ENCODE data around the gene ZNHIT3.

Gene ZNHIT3

DNA sequence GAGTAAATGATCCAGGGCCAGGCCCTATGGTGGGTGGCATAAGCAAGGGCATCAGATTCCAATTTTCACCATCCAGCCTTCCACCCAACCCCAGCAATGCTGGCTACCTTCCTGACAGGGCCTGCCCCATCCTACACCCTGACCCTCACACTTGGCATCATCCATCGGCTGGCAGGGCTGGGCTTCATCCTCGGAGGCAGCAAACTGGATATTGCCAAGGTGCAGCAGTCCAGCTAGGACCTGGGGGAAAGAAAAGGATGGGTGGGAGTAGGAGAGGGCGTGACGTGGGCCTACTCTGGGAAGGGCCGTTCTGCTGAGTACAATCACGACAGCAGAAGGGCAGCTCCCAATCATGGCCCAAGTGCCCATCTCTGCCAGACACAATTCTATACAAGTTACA is 24.7 kb downstream of the ZNHIT3 start:
- no peak for DNase-seq (ENCODE audit: low read depth, low spot score)

DNA sequence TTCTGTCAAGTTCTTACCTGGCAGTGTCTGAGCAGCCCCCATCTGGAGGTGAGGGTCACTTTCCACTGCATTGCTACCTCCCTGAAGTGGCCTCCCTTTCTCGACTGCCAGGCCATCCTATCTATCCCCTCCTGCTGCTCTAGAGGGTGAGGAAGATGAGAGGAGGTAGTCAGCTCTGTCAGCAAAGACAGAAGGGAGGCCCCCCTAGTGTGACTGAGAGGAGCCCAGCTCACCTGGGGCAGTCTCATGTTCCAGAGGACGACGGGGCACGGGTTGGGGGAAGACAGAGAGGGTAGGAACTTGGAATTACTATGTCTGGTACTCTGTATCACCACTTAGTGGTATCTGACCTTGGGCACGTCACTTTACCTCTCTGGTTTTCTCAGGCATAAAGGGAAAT is 26.2 kb downstream of the ZNHIT3 start:
- DNase-seq (ENCODE audit: low read depth, low spot score), result no peak

DNA sequence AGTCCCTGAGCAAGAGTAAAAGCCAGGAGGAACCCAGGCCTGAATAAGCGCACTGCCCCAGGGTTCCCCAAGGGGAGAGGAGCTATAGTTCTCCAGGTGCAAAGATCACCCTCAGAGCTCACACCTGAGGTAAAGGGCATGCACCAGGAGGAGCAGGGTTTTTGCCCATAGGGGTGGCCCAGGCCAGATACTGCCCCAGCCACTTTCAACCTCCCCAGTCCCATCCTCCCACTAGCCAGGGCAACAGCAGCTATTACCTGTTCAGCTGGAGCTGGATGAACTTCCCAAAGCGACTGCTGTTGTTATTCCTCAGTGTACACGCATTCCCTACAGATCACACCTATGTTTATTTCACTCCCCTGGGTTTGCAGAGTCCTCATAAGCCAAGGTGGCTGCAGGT is 28.4 kb downstream of the ZNHIT3 start:
- no peak for DNase-seq (ENCODE audit: low read depth, low spot score)

DNA sequence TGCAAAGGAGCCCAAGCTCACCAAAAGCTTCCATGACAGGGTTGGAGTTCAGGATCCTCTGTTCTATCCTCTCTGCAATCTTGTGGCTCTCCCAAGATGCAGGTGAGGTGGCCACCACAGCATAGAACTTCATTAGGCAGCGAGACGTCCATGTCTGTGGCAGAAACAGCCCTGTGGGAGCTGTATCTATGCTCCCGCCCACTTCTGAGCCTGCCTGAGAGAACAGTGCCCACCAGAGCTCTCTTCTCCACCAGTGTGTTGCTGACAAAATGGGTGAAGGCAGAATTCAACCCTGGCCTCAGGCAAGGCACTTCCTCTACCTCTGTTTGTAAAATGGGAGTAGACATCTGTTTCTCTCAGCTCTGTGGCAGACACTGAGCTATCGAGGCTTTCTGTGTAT is 29.4 kb downstream of the ZNHIT3 start:
- no peak for DNase-seq (ENCODE audit: low read depth, low spot score)

DNA sequence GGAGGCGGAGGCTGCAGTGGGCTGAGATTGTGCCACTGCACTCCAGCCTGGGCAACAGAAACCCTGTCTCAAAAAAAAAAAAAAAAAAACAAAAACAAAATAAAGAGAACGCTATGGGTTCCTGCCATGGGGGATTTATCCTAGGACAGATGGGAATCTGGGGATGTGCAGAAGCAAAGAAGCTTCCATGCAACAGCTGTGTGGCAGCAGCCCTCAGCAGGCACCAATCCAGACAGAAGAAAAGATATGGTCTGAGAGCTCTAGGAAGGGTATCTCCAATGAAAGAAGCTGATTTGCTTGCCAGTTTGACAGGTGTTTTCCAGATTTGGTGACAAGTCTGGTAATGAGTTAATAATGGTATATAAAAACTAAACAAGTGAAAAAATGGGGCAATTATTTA is 36.6 kb downstream of the ZNHIT3 start:
- DNase-seq (ENCODE audit: low read depth, low spot score), result no peak

DNA sequence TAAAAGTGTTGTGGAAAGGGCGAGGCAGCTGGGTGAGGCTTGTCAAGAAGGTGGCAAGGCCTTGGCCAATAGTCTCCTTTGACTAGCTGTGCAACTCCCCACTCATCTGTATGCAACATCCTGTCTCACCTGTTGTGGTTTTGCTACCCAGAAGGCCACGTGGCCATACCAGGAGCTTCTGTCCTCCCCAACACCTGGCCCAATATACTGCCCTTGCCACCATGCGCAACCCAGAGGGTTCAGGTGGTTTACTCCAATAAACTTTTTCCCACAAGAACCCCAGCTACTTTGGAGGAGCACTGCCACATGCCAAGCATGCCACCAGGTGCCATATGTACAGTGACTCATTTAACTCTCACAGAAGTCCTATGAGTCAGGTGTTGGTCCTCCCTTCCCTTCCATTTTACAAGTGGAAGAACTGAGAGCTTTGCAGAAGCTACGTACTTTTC is 38.0 kb downstream of the ZNHIT3 start:
- DNase-seq (ENCODE audit: low read depth, low spot score), result no peak

DNA sequence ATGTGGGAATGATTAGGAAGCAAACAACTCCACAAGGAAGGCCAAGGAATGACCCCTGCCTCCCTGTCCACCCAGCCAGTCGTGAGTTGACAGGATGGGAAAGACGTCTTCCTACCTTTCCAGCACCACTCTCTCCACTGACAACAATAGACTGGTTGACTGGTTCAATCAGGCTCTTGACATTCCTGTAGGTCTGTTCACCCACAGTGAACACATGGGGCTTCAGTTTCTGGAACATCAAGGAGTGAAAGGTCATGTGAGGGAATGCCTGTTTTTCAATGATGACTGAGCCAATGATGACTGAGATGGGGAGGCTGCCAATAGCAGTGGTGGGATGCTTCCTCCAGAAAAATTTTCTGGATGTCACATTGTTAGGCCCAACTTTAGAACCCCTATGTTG is 38.6 kb downstream of the ZNHIT3 start:
- no peak for DNase-seq (ENCODE audit: low read depth, low spot score)

DNA sequence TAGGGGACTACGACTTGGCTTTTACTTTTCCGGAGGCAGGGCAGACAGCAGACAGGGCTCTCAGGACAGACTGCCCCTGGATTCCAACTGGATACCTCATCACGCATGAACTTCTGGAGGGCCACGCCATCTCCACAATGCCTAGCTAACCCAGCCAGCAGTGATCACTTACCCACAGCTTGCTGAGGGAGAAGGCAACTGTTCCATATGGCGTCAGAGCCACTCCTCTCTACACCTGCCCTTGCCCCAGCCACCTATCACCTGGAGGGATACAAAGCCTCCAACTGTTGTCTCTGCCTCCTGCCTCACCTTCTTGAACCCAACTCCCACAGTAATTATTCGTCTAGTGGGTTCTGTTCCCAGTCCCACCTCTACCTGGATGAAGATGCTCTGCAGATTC is 39.4 kb downstream of the ZNHIT3 start:
- DNase-seq (ENCODE audit: low read depth, low spot score), result no peak

DNA sequence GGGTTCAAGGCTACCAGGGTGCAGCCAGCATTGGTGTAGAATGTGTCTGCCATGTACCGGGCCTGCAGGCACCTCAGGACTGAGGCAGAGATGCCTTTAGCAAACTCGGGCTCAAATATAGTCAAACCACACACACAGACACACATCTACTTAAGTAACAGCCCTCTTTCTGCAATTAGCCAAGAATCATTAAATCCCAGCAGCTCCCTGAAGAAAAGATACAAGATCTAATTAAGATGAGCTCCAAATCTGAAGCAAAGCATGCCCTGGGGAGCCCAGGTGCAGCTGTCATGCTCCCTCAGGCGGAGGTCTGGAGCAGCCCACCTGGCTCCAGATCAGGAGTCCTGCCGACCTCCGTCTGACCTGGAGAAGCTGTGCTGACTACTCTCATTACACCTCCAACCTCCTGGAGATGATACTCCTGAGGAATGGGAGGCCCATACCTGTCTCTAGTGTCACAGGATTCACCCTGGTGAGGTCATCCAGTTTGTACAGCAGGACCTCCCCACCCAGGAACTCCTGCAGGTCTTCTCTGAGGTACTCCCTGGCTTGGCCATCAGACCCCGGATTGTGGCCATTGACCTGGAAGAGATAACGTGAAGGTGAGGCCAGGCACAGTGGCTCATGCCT is 41.3 kb downstream of the ZNHIT3 start:
- DNase-seq (ENCODE audit: low read depth, low spot score), result no peak

DNA sequence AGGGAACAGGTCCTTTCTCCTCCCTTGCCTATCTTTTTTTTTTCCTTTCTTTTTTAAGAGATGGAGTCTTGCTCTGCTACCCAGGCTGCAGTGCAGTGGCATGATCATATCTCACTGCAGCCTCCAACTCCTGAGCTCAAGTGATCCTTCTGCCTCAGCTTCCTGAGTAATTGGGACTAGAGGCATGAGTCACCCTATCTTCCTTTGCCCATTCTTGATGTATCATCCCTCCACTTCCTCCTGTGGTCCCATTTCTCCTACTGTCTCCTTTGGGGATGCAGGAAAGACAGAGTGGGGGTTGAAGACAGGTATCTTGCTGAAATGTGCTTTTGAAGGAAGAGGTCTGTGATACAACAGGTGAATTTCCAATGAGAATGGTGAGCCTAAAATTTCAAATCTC is 42.6 kb downstream of the ZNHIT3 start:
- no peak for DNase-seq (ENCODE audit: low read depth, low spot score)

DNA sequence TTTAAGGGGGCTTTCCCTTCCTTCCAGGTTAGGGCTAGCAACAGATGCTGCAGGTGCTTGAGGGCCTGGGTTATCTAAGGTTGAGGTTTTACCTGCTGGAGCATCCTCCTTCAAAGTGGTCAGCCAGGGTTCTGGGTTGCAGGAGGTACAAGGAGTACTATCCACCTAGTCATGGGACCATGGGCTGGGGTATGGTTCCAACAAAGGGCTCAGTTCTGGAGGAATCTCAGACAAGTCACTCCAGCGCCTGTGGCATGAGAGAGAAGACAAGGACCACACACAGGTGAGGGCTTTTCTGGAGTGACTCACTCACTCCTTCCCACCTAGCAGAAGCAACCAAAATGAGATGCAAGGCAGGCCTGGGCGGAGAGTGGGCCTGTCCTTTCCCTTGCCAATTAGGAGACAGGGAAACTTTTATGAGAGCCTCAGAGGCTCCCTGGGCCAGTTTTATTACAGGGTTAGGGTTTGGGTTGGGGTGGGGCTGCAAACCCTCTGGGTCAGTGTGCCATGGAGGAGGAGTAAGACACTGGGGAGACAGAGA is 46.0 kb downstream of the ZNHIT3 start:
- DNase-seq (ENCODE audit: low read depth, low spot score), result no peak

DNA sequence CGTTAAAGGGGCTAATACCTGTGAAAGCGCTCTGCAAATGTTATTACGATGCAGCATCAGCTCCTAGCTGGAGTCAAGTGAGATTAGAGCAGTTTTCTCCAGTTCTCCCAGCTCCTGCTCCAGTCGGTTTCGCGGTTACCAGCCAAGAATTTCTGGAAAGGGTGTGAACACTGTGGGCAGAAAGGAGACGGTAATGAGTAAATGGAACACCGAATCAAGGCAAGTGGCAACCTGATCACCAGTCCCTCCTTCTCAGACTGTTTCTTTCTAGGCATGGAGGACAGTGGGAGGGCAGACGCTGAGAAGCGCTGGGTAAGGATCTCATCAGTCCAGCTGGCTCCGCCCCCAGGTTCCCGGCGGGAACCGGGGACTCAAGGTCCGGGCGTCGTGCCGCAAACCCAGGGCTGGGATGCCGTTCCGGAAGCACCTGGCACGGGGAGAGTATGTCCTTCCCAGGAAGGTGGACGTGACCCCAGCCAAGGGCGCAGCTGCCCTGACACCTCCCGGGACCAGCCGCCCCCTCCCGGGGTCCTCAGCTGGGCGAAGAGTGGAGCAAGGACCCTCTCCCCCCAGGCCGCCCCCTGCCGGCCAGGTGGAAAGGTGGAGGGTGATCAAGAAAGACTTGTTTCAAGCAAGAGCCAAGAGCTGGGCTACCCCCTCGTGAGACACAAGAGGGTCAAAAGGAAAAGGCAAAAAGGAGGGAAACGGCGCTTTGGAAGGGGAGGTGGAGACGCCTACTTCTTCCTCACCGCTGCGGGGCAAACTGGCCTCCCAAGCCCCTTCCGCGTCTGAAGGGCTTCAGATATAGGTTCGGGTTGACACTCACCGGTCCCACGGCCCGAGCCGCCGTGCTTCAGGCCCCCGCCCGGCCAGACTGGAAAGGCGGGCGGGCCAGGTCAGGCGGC is 47.7 kb downstream of the ZNHIT3 start:
- DNase-seq (ENCODE audit: low read depth, low spot score), result peak; percentile 26

DNA sequence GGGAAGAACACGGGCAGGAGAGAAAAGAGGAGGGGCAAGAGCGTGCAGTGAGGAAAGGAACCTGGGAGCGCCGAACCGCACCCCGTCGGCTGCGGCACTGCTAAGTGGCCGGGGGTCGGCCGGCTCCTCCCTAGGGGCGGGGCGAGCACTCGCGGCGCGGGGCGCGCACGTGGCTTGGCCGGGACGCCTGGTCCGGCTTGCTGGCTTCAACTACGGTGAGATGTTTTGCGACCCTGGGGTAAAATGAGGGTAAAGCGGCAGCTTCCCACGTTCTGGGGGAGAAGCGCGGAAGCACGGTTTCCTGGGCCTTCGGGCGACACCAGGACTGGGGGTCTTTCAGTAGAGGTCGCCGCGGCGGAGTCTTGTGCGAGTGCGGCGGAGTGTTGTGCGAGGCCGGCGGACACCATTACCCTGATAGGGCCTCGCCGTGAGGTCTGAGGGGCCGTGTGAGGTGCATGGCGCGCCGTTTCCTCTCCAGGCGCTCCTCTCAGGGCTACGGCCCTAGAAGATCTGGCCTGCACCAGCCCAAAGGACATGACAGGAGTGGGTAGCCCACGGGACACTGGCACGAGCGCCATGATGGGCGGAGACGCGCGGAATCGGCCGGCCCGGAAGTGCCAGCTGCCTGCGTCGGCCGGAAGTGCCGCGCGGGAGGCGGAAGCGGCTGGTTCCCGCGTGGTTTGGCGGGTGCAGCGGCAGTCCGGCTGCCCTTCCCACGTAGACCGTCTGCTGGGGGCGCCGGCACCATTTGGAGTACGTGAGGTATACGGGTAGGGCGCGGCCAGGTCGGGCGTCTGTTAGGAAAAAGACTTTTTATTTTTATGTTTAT is 48.6 kb downstream of the ZNHIT3 start, which contains the start of the genes MYO19 and PIGW:
TSS of gene MYO19 (minus strand) at position 29 of the 829 bp plus-strand sequence. CDS start 2,330 bp downstream, outside the sequence.
TSS of gene PIGW (plus strand) at position 148 of the 829 bp plus-strand sequence. CDS start 2,115 bp downstream, outside the sequence.
- DNase-seq (ENCODE audit: low read depth, low spot score), result peak; percentile 72

DNA sequence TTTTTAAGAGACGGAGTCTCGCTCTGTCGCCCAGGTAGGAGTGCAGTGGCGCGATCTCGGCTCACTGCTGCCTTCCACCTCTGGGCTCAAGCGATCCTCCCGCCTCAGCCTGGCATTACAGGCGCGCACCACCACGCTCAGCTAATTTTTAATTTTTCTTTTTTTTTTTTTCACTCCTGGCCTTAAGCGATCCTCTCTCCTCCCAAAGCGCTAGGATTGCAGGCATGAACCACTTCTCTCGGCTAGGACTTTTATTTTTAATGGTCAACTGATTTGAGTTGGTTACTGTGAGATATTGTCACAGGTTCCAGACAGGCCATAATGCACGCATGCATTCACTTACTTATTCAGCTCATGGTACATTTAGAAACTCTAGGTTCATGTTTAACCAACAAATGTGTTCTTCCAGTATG is 49.2 kb downstream of the ZNHIT3 start:
- no peak for DNase-seq (ENCODE audit: low read depth, low spot score)

DNA sequence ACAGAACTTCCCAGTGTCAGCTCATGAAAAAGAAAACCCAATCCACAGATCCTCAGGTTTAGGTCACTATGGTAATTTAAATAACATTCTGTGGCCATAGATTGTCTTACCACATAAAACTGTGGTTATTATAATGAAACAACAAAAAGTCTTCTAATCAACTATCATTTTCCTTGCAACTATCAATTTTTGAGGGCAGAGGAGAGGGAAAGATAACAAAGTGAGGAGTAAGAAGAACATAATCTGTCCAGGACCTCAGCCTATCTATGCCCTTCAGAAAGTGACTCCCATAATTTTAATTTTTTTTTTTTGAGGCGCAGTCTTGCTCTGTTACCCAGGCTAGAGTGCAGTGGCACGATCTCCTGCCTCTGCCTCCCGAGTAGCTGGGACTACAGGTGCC is 54.2 kb downstream of the ZNHIT3 start:
- DNase-seq (ENCODE audit: low read depth, low spot score), result no peak

DNA sequence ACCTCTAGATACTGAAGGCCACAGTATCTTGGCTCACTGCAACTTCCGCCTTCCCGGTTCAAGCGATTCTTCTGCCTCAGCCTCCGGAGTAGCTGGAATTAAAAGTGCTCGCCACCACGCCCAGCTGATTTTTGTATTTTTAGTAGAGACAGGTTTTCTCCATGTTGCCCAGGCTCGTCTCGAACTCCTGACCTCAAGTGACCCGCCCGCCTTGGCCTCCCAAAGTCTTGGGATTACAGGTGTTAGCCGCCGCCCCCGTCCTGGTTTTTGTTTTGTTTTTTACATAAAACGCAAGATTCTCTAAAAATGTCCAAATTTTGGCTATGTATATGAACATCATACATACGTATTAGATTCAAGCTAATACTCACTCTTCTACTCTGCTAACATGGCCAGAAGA is 56.3 kb downstream of the ZNHIT3 start:
- no peak for DNase-seq (ENCODE audit: low read depth, low spot score)

DNA sequence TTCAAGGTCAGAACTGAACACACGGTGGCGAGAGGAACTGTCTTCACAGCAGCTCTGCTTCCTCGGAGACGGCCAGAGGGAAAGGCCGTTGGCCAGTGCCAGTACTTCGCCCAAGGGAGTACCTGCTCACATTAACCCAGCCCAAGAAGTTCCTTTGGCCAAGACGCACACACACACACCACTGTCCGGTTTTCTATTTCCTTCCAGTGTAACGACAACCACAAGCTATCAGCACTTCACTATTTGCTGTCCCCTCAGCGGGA is 57.5 kb downstream of the ZNHIT3 start:
- DNase-seq (ENCODE audit: low read depth, low spot score), result no peak

DNA sequence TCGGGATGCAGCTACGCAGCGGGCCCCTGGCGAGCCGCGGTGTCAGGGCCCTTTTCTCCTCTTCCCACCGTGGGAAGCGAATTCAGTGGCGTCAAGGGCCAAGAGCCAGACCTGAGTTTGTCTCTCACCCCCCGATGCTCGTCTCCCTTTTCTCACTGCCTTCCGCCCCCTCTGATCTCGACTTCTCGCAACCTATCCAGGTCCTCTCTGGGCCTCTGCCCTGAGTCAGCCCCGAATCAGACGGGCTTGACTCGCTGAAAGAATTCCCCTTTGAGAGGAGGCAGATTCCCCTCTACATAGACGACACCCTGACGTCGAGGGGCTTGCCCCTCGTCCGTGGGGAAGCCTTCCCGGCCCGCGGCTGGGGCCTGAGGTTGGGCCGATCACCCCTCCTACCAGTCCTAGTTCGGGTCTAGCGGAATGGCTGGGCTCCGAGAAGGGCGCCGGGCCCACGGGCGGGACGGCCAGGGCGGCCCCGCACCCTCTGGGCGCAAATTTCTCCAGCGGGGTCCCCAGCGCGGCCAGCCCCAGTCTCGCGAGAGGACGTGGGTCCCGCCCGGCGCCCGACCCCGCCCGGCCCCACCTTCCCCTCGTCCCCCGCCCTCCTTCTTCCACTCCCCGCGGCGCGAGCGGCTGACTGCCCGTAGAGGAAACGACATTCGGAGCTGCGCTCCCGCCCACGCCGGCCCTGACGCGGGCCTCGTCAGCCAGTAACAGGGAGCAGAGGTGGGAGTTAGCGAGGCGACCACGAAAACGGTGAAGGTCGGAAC is 58.0 kb downstream of the ZNHIT3 start, which contains the start of gene GGNBP2:
TSS of gene GGNBP2 (plus strand) at position 613 of the 770 bp plus-strand sequence. CDS start 806 bp downstream, outside the sequence.
- peak; percentile 78 for DNase-seq (ENCODE audit: low read depth, low spot score)

DNA sequence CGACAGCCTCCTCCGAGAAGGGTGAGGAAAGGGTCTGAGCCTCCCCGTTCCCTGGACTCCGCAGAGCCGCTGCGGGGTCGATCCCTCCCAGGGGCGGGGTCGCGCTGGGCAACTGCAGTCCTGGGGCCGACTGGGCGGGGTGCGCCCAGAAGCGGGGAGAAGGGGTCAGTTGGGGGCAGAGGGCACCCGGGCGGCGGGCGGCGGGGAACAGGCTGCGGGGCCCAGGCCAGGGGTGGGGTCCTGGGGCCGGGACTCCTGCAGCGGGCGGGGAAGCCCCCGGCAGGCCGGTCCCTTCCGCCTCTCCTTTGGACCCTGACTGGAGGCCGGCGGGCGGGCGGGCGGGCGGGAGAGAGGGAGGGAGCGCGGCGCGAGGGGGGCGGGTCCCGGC is 58.6 kb downstream of the ZNHIT3 start:
- DNase-seq (ENCODE audit: low read depth, low spot score), result no peak
